Adrenal gland (tissue), 5 donors: Measurements from ENCODE around the gene KDM2A.

Experiments used
- CTCF ChIP-seq, 6 experiments: fragments of 450-650 bp in 4 of 6; fragments of 200-600 bp in 2 of 6; sonication (generic) in 1 of 6; IDR thresholded peaks; 1 replicate in 5 of 6; 2 replicates in 1 of 6; pipeline versions ENCODE4 v1.5.1 to v1.8.0; 2016 to 2021; ENCODE audit warnings: antibody characterized with exemption in 6 of 6, mild to moderate bottlenecking in 2 of 6, moderate library complexity in 1 of 6
- POLR2A ChIP-seq, 2 donors: fragments of 450-650 bp; IDR thresholded peaks; one replicate each; pipeline ENCODE4 v1.6.1; 2017; ENCODE audit warnings: antibody characterized with exemption in 2 of 2, mild to moderate bottlenecking in 2 of 2, moderate library complexity in 1 of 2
- donor health status: DM: no; HTN: no; CAD: no.

- TF ChIP-seq CTCF (IDR thresholded peaks at IDR 0.05) (no peak), POLR2A (IDR thresholded peaks at IDR 0.05) (no peak)
Measured at GRCh38 chr11:67304511-67305113, 185.5 kb downstream of the KDM2A start.
